Calu3 (cell line): ENCODE data around the gene DNAJA4. TPM values are rescaled to one million over a fixed set of nuclear protein-coding genes. Genes with fewer than 3 reads are reported as not detected.
A peak's percentile ranks its signal among the peaks of the same experiment; 100 is the strongest.

Experiments
- BruUV-seq: library from RNA; stranded (reverse); fragments of 400-500 nt; replicated peaks from 2 replicates; lab custom pipeline; 2021; lab: Mats Ljungman, UMichigan
- CTCF ChIA-PET: fragments of 300-600 bp; sonication (Branson Sonifier 250); formaldehyde crosslinking; loops from one replicate; lab custom pipeline; 2022; ENCODE audit warnings: antibody characterized with exemption; lab: Charles Lee
- DNase-seq: peaks from one replicate; pipeline ENCODE4 v3.0.0; 2022
- H3K27ac Mint-ChIP-seq: one replicate; pipeline ENCODE4 v1.8.0; 2022; ENCODE audit warnings: mixed read lengths; ENCODE audit not compliant: unreplicated experiment
- H3K27me3 Mint-ChIP-seq: one replicate; pipeline ENCODE4 v1.8.0; 2022; ENCODE audit warnings: mixed read lengths; ENCODE audit not compliant: unreplicated experiment
- H3K36me3 Mint-ChIP-seq: one replicate; pipeline ENCODE4 v1.8.0; 2022; ENCODE audit warnings: mild to moderate bottlenecking, moderate library complexity, mixed read lengths; ENCODE audit not compliant: insufficient read depth, unreplicated experiment
- H3K4me1 Mint-ChIP-seq: one replicate; pipeline ENCODE4 v1.8.0; 2022; ENCODE audit warnings: mild to moderate bottlenecking, low read depth, mixed read lengths; ENCODE audit not compliant: unreplicated experiment
- H3K4me3 Mint-ChIP-seq: one replicate; pipeline ENCODE4 v1.8.0; 2022; ENCODE audit warnings: mild to moderate bottlenecking, low read depth, moderate library complexity, mixed read lengths; ENCODE audit not compliant: unreplicated experiment
- H3K9me3 Mint-ChIP-seq: one replicate; pipeline ENCODE4 v1.8.0; 2022; ENCODE audit warnings: low read depth, mixed read lengths; ENCODE audit not compliant: unreplicated experiment
- CTCF ChIP-seq: fragments of 200-600 bp; IDR thresholded peaks from one replicate; pipeline ENCODE4 v1.8.0; 2022; ENCODE audit warnings: antibody characterized with exemption; ENCODE audit not compliant: unreplicated experiment
- intact Hi-C: fragments of 100-400 bp; cut with micrococcal nuclease; formaldehyde crosslinking; loops from one replicate; pipeline ENCODE4 v1.10.0; 2022; ENCODE audit not compliant: unreplicated experiment
- total RNA-seq: library from RNA; stranded (reverse); gene quantifications from 2 replicates; pipeline ENCODE4 v1.2.3, GENCODE V29; 2022

Gene DNAJA4
- total RNA-seq, 1 experiment from 2014 or later, result 53.6 TPM

GRCh38 chr15:78304216-78305066 is 40.1 kb downstream of the DNAJA4 start:
- peaks cover 52% of the 10 kb centered on the region for H3K4me1 Mint-ChIP-seq
- H3K27ac Mint-ChIP-seq, result no peak overlapping the region
- H3K36me3 Mint-ChIP-seq, result peaks cover 10% of the 10 kb centered on the region
- H3K27me3 Mint-ChIP-seq, result no peaks in the 10 kb centered on the region
- no peak for DNase-seq
- CTCF ChIA-PET, result interaction anchor here (0.7 to 1.0 kb wide), 2 partner anchors 10 to 114 kb away, joined by 3 read pairs; no protein-coding TSS in a partner anchor
- no peak overlapping the region for H3K4me3 Mint-ChIP-seq
- intact Hi-C loops, result no loop called here
- TF ChIP-seq CTCF, result no peak
- H3K9me3 Mint-ChIP-seq, result no peaks in the 10 kb centered on the region
- BruUV-seq, result no TSS peak

GRCh38 chr15:78306176-78306774 is 41.9 kb downstream of the DNAJA4 start:
- no peak for TF ChIP-seq CTCF
- BruUV-seq, result no TSS peak
- no peak overlapping the region for H3K4me3 Mint-ChIP-seq
- H3K9me3 Mint-ChIP-seq, result no peaks in the 10 kb centered on the region
- CTCF ChIA-PET, result interaction anchor here (1.3 to 4.2 kb wide), 4 partner anchors 38 to 116 kb away, joined by 4 to 30 read pairs (median 11); no protein-coding TSS in a partner anchor
- no peaks in the 10 kb centered on the region for H3K27me3 Mint-ChIP-seq
- H3K36me3 Mint-ChIP-seq, result no peaks in the 10 kb centered on the region
- H3K27ac Mint-ChIP-seq, result peak overlapping the region; percentile 71
- DNase-seq, result peak; percentile 28
- peaks cover 49% of the 10 kb centered on the region for H3K4me1 Mint-ChIP-seq
- intact Hi-C loops, result no loop called here

GRCh38 chr15:78307976-78308375 is 43.6 kb downstream of the DNAJA4 start:
- Mint-ChIP-seq H3K27ac (no peak overlapping the region), H3K4me1 (peaks cover 32% of the 10 kb centered on the region), H3K36me3 (no peaks in the 10 kb centered on the region), H3K27me3 (peaks cover 14% of the 10 kb centered on the region), H3K9me3 (no peaks in the 10 kb centered on the region), H3K4me3 (no peak overlapping the region)
- TF ChIP-seq CTCF, result no peak
- intact Hi-C loops, result loop anchor here (1.0 kb wide), 1 partner anchor 107 kb away; no protein-coding TSS in a partner anchor
- CTCF ChIA-PET, result interaction anchor here (0.5 to 4.2 kb wide), 5 partner anchors 16 to 156 kb away, joined by 3 to 30 read pairs (median 10); no protein-coding TSS in a partner anchor
- no TSS peak for BruUV-seq
- no peak for DNase-seq

- no TSS peak for BruUV-seq
- peak; percentile 88 for DNase-seq
- intact Hi-C loops, result no loop called here
- Mint-ChIP-seq H3K36me3 (no peaks in the 10 kb centered on the region), H3K4me1 (peaks cover 29% of the 10 kb centered on the region), H3K27me3 (peaks cover 19% of the 10 kb centered on the region), H3K4me3 (no peak overlapping the region), H3K9me3 (no peaks in the 10 kb centered on the region), H3K27ac (no peak overlapping the region)
- peak; percentile 90 for TF ChIP-seq CTCF
- CTCF ChIA-PET, result interaction anchor here (0.5 to 4.2 kb wide), 6 partner anchors 9 to 157 kb away, joined by 3 to 30 read pairs (median 8); no protein-coding TSS in a partner anchor
Measured at GRCh38 chr15:78308422-78309032, 44.2 kb downstream of the DNAJA4 start.
